Right lobe of liver (tissue), 4 donors: Measurements from ENCODE around the gene CXCR3.
"Not testable (repeated sequence)": the region's sequence is repeated elsewhere in the genome, so short reads cannot be mapped to it uniquely, and the experiment has no call there.

ENCODE experiments used
- CTCF ChIP-seq, 4 donors: fragments of 200-600 bp in 3 of 4; fragments of 450-650 bp in 1 of 4; IDR thresholded peaks; one replicate each; pipeline versions ENCODE4 v1.5.1 to v1.8.0; 2016 to 2022; ENCODE audit warnings: antibody characterized with exemption in 4 of 4, mild to moderate bottlenecking in 2 of 4
- POLR2A ChIP-seq: fragments of 450-650 bp; IDR thresholded peaks from one replicate; pipeline ENCODE4 v1.6.1; 2017; ENCODE audit warnings: antibody characterized with exemption, mild to moderate bottlenecking
- donor health status: DM: no; HTN: no; CAD: no.
- donor health status: DM: no; HTN: no; CAD: no.
- donor health status: DM: no; HTN: yes; CAD: no.

- not testable (repeated sequence) for TF ChIP-seq POLR2A; CTCF (IDR thresholded peaks at IDR 0.05)
These were observed 44.9 kb upstream of the CXCR3 start for GRCh38 chrX:71663238-71663637.
